NCI-H1436 (cell line): ENCODE data around the gene PKD1L1.
"Not testable (repeated sequence)": the region's sequence is repeated elsewhere in the genome, so short reads cannot be mapped to it uniquely, and the experiment has no call there.

Source experiments
- DNase-seq: peaks from one replicate; lab custom pipeline; 2025; lab: John Stamatoyannopoulos, UW

Gene PKD1L1

DNA sequence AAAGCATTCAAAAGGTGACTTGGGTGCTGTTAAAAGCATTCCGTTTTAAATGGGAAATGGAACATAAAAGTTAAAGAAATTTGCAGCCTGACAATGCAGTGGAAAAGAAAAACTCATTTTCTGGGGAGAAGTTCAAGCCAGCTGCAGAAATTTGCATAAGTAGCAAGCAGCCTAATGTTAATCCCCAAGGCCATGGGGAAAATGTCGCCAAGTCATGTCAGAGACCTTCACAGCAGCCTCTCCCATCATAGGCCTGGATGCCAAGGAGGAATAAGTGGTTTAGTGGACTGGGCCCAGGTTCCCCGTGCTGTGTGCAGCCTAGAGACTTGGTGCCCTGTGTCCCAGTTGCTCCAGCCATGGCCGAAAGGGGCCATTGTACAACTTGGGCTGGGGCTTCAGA, 154.2 kb downstream of the PKD1L1 start:
- DNase-seq = no peak

DNA sequence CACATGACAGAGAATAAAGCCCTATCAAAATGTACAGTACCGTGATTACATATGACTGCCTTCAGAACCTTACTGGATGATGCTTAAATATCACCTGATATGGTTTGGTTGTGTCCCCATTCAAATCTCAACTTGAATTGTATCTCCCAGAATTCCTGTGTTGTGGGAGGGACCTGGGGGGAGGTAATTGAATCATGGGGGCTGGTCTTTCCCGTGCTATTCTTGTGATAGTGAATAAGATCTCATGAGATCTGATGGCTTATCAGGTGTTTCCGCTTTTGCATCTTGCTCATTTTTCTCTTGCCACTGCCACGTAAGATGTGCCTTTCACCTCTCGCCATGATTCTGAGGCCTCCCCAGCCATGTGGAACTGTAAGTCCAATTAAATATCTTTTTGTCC, 155.1 kb downstream of the PKD1L1 start:
- not testable (repeated sequence) for DNase-seq

DNA sequence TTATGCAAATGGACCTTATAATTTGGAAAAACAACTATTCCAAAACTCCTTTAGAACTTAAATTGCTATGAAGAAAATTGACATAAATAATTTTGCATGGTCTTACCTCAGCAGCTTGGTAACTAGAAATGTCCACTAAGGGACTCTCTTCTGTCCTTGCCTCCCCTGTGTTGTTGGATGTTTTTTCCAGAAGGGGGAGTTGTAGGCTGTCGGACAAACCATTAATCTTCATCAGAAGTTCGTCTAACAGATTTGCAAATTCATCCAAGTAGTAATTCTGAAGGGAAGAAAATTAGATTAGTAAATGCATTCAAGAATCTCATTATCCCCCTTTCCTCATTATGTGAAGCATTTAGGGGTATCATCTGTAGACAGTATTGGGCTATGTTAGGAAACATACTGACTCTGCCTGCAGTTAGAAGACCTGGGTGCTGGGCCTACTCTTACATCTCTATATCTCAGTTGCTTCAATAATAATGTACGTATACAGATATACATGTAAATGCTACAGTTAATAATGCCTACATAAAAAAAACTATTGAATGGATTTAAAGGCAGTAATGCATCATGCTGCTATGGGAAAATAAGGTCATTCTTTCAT, 155.6 kb downstream of the PKD1L1 start:
- no peak for DNase-seq

DNA sequence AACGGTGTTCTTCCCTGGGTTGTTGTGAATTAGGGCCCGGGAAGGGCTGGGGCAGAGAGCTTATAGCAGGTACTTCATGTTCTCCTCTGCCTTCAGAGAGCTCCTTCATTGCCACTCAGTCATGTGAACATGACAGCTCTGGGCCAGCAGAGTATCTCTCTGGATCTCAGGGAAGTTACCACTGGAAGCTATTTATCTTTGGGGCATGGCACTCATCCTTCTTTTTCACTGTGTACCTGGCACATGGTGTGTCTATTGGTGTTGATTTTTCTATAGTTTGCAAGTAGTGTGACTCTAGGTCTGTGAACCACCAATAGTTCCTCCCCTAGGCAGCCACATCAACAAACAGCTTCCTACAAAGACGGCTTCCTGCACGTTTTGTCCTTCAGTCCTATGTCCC, 156.6 kb downstream of the PKD1L1 start:
- DNase-seq = no peak

DNA sequence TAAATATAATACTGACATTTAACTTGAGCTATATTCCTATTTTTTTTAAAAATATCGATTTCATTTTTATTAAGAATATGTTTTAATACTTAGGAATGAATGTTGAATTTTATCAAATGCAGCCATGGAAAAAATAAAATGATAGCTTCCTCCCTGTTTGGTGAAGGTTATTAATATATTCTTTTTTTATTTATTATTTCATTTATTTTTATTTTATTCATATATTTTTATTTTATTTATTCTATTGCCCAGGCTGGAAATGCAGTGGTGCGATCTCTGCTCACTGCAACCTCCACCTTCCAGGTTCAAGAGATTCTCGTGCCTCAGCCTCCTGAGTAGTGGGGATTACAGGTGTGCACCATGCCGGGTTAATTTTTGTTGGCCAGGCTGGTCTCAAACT, 160.2 kb downstream of the PKD1L1 start:
- DNase-seq = no peak

DNA sequence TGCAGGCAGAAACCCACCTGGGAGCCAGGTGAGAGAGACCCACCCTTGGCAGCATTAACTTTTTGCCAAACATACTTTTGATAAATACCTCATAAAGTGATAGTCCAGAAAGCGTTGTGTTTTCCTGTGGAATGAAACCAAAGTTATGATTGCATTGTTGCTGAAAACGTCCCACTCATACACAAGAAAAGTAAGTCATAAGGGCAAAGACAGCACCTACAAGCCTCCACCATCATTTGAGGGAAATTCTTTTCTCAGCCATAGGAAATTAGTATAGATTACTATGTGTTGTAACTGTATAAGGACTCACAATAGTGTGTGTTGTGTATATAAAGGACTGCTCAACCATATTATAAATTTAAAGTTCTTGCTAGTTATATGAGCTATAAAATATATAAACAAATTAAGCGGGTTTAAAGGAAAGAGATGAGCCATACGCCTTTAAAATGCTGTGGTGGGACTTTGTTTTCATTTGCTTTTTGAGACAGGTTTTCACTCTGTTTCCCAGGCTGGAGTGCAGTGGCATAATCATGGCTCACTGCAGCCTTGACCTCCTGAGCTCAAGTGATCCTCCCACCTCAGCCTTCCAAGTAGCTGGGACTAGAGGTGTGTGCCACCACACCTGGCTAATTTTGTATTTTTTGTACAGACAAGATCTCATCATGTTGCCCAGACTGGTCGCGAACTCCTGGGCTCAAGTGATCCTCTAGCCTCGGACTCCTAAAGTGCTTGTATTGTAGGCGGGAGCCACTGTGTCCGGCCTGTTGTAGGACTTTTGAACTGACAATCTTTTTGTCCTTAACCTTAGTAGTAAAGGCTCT, 160.8 kb downstream of the PKD1L1 start:
- no peak for DNase-seq

GRCh38 chr7:47786557-47787248, 161.6 kb downstream of the PKD1L1 start:
- DNase-seq = no peak

GRCh38 chr7:47785923-47786556, 162.2 kb downstream of the PKD1L1 start:
- no peak for DNase-seq

- DNase-seq = no peak
Measured at GRCh38 chr7:47783456-47784223, 164.6 kb downstream of the PKD1L1 start.

GRCh38 chr7:47782792-47783191, 165.5 kb downstream of the PKD1L1 start:
- DNase-seq = no peak

DNA sequence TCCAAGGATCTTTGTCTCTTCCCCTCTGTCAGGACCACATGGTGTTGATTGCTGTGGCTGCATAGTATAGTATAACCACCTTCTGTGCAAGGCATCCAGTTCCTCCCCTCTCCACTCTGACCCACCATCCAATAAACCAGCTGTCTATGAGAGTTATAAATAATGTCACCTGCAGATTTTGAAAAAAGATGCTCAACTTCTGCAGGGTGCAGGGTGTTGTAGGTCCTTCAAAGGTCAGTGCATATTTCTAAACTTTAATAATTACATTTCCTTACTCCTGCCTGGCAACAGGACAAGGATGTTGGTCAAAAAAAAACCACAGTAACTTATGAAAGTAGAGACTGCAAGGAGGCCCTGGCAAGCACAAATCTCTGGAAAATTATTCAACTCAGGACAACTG, 166.2 kb downstream of the PKD1L1 start:
- DNase-seq = no peak

DNA sequence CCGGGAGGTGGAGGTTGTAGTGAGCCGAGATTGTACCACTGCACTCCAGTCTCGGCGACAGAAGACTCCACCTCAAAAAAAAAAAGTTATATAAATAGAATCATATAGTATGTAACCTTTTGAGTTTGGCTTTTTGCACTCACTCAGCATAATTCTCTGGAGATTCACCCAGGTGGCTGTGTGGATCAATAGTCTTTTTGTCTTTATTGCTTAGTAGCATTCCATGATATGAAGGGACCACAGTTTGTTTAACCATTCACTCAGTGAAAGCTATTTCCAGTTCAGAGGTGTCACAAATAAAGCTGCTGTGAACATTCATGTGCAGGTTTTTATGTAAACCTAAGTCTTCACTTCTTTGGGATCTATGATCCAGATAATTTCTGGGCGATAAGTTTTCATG, 167.7 kb downstream of the PKD1L1 start:
- no peak for DNase-seq

DNA sequence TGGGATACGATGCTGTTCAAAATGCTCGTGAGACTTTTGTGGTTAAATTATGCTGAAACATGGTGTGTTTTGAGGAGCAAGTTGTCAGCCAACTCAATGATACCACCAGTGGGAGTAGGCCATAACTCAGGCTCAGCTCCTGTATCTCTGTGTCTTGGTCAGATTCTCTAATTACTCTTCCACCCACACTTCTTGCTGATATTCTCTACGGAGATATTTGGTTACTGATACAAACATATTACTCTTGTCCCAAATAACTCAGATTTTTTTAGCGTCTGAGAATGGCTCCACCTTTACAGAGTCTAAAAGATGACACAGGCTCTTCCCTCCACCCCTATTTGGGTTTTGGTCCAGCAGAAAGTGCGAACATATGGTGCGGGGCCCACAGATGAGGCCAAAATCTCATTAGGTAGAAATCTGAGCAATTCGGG, 168.9 kb downstream of the PKD1L1 start:
- no peak for DNase-seq

- DNase-seq = no peak
Measured at GRCh38 chr7:47778153-47778661, 170.1 kb downstream of the PKD1L1 start.

DNA sequence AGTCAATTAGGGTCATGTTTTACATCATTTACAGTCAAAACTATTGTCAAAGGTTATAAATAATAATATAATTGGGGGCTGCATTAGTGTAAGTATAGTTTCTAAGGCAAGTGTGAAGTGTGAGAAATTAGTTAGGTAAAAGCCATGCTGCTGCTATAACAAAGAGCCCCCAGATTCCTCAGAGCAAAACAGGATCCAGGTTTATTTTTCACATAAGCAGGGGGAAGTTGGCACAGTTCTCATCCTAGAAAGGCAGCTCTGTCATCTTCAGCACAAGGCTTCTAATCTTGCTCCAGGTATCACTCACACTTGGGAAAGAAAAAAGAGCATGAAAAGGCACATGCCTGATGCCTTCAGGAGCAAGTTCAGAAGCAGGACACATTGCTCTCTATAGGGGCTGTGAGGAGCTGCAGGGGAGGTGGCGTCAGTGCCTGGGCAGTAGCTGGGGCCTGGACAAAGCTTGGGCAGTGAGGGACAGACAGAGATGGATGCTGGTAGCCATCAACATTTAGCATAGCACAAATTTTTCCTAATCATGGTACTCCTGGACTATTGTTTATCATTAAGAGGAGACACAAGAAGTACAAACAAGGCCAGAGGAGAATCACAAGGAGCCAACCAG, 170.6 kb downstream of the PKD1L1 start:
- no peak for DNase-seq

DNA sequence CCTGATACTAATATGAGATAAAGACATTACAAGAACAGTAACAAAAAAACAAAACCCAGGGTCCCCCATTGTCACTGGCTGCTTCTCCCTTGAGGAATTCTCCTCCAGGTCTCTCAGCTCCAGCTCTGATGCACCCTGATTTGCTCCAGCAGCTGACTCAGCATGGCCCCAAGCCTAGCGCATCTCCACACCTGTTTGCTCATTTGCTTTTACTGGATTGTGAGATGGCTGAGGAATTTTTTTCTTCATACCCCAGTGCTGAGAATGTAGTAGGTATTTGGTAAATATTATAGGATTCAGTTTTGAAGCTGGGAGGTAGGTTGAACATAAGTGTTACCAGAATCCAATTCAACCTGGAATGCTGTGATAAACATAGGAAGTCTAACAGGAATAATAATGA, 171.9 kb downstream of the PKD1L1 start:
- DNase-seq = no peak

DNA sequence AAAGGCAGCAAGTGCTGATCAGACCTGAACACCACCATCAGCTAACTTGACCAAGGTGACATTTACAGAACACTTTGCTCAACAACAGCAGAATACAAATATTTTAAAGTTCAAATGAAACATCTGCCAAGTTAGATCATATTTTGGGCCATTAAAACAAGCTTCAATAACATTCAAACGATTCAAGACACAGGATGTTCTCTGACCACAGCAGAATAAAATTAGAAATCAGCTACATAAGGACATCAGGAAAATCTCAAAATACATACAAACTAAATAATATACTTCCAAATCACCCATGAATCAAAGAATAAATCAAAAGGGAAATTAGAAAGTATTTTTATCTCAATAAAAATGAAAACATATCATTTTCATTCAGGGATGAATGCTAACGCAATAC, 173.0 kb downstream of the PKD1L1 start:
- no peak for DNase-seq

- DNase-seq = no peak
Measured at GRCh38 chr7:47772492-47772891, 175.8 kb downstream of the PKD1L1 start.

DNA sequence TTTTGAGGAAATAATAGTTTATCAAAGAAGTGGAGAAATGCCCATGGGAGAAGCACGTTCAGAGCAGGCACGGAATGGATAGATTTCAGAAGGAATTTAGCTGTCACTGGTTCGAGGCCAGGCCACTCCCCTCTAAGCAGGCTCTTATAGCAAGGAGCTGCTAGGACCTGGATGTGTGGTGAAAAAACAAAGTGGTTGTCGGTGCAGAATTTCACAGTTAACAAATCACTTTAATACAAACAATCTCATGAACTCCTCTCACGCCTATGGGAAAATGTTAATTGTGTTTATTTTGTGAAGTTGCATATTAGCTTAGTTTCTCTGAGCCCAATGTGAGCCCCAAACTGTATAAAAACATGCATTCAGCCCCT, 176.3 kb downstream of the PKD1L1 start:
- DNase-seq = no peak

DNA sequence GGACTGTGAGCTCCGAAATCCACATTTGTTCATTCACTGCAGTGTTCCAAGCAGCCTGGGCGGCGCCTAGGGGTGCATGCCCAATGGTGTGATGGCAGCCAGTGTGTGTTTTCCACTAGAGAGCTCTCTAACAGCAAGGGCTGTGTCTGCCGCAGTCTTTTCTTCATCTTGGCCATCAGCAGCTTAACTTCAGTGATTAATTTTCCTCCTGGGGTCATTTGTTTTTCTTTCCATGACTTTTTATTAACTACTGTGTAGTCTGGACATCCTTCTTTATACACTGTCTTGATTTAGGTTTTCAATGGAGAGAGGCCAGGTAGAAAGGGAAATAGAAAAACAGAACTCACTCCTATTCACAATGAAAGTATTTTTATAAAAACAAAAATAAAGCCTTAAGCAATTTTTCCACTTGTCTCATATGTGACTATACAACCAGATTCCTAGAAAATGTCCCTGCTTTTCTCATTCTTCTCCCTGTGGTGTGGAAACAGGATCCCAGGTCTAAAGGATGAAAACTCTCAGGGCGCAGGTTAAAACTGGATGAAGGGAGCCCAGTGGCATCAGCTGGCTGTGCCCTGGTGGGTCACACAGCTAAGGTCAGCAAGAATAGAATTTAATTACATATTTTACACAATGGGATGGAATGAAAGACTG, 176.8 kb downstream of the PKD1L1 start:
- no peak for DNase-seq

DNA sequence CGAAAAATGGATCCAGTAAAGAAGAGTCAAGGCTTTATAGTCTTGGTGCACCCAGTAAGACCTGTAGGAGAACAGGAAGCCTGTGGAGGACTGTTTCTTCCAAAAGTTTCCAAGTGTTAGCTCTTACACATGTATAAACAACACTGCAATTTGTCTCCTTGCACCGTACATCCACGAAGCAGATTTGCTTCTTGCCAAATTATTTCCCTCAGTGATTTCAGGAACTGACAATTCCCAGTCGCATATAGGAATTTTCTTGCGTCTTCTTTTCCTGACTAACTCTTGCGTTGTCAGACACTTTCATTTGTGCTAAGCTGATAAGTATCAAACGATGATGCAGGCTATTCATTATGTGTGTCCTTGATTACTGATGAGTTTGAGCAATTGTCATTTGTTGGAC, 182.1 kb downstream of the PKD1L1 start:
- DNase-seq = no peak
